Adrenal gland (tissue), 5 donors: ENCODE results near the gene PLCG2.

Experiments
- POLR2A ChIP-seq, 2 donors: fragments of 450-650 bp; IDR thresholded peaks; one replicate each; pipeline ENCODE4 v1.6.1; 2017; ENCODE audit warnings: antibody characterized with exemption in 2 of 2, mild to moderate bottlenecking in 2 of 2, moderate library complexity in 1 of 2
- TF ChIP-seq, protein P1 (sequence below), 6 experiments: fragments of 450-650 bp in 4 of 6; fragments of 200-600 bp in 2 of 6; sonication (generic) in 1 of 6; IDR thresholded peaks; 1 replicate in 5 of 6; 2 replicates in 1 of 6; pipeline versions ENCODE4 v1.5.1 to v1.8.0; 2016 to 2021; ENCODE audit warnings: antibody characterized with exemption in 6 of 6, mild to moderate bottlenecking in 2 of 6, moderate library complexity in 1 of 6
- donor health status: DM: no; HTN: no; CAD: no.

DNA sequence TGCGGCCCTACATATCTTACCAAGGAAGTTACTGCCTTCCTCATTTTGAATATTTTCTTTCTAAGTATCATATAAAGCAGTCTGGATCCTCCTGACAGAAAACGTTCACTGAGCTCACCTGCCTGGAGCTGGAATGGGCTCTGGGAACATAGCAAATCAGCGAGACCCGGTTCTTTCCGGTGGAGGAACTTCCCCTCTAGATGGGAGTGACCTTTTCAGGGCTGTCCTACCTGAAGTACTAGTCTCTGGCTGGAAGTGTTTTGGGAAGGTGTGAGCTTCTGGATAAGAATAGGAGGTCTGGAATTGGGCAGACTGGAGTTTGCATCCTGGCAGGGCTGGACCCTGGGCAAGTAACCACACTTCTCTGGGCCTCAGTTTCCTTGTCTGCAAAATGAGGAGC lies 152.8 kb downstream of the PLCG2 start:
- TF ChIP-seq, protein P1, sequence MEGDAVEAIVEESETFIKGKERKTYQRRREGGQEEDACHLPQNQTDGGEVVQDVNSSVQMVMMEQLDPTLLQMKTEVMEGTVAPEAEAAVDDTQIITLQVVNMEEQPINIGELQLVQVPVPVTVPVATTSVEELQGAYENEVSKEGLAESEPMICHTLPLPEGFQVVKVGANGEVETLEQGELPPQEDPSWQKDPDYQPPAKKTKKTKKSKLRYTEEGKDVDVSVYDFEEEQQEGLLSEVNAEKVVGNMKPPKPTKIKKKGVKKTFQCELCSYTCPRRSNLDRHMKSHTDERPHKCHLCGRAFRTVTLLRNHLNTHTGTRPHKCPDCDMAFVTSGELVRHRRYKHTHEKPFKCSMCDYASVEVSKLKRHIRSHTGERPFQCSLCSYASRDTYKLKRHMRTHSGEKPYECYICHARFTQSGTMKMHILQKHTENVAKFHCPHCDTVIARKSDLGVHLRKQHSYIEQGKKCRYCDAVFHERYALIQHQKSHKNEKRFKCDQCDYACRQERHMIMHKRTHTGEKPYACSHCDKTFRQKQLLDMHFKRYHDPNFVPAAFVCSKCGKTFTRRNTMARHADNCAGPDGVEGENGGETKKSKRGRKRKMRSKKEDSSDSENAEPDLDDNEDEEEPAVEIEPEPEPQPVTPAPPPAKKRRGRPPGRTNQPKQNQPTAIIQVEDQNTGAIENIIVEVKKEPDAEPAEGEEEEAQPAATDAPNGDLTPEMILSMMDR (IDR thresholded peaks at IDR 0.05), result no peak
- TF ChIP-seq POLR2A (IDR thresholded peaks at IDR 0.05), result no peak
